GM12891 (cell line): Measurements from ENCODE around the gene CNIH2.

Experiments
- POLR2A ChIP-seq: IDR thresholded peaks from 2 replicates; pipeline ENCODE4 v1.6.1; 2011; ENCODE audit warnings: low read depth, low read length, control low read depth
- POLR2AphosphoS5 ChIP-seq: IDR thresholded peaks from 2 replicates; pipeline ENCODE4 v1.6.1; 2011; ENCODE audit warnings: low read depth, low read length, control low read depth
- TAF1 ChIP-seq: IDR thresholded peaks from 2 replicates; pipeline ENCODE4 v1.6.1; 2011; ENCODE audit warnings: low read depth, low read length, control low read depth

DNA sequence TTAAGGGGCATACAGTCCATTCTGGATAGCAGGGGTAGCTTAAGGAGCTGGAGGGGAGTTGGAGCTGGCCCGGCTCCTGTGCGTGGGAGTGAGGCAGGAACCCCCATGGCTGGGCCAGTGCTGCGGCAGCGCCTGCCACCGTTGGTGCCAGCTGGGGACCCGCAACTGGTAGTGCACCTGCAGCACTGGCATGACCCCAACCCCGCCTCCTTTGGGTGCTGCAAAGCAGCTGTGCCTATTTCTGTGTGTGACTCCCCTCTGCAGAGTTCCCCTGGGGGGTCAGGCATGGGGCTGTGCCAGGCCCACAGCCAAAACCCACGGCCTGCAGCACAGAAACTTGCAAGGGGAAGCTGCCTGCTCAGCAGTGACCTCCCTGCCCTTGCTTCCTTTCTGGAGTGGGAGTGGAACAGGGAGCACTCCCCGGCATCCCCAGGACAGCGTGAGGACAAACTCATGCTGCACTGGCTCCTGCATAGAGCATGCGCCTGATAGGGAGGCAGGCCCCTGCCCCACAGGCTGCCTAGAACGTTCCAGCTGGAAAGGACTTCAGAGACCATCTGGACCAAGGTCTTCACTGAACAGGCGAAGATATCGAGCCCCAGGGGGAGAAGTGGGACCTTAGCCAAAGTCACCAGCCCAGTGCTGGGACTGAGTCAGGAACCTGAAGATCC lies 35.7 kb upstream of the CNIH2 start:
- TF ChIP-seq POLR2A: no peak
- no peak for TF ChIP-seq POLR2AphosphoS5
- TF ChIP-seq TAF1: no peak
